Hematopoietic multipotent progenitor cell (in vitro differentiated cells): ENCODE results near the gene SALL2. TPM values are rescaled to one million over a fixed set of nuclear protein-coding genes. Genes with fewer than 3 reads are reported as not detected.
A peak's percentile ranks its signal among the peaks of the same experiment; 100 is the strongest.
"Not testable (repeated sequence)": the region's sequence is repeated elsewhere in the genome, so short reads cannot be mapped to it uniquely, and the experiment has no call there.

Source experiments
- DNase-seq, 3 donors: peaks; one replicate each; pipeline ENCODE4 v3.0.0-alpha.2; 2011 to 2015; ENCODE audit warnings: low read depth in 2 of 3, low spot score in 2 of 3
- total RNA-seq: library from RNA; depleted of rRNA; stranded (reverse); fragments of >200 nt; gene quantifications from one replicate; pipeline ENCODE4 v1.2.3, GENCODE V29; 2012

The SALL2 gene
- total RNA-seq, result 7.0 TPM

DNA sequence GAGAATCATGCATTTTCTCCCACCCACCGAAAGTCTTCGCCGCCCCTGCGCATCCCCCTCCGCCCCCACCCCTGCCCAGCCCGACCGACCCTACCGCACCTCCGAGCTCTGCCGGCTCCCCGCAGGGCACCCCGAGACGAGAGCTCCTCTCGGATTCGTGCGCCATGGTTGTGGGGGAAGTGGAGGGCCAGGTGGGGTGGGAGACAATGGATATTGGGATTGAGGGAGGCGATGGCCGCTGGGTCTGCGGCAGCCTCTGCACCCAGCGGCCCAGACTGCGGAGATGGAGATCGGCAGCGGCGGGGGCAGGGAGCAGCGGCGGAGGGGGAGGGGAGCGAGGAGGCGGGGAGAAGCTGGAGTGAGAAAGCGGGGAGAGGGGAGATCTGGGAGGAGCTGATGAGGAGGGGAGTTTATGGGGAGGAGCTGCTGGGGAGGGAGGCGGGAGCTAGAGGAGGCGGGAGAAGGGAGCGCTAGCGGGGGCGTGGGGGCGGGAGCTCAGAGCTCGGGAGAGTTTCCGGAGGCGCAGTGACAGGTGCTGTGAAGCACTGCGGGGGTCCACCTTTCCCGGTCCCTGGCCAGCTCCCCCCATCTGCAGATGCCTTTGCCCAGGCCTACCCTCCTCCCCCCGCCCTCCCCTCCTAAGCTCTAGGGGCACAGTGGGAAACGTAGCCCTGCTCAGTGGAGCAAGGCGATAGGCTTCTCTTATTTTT lies at the start of gene SALL2:
TSS of gene SALL2 (minus strand) at position 385 of the 710 bp plus-strand sequence. CDS start at position 166, 219 bp downstream.
- DNase-seq, result peak; percentile 14 to 72 (median 68)

DNA sequence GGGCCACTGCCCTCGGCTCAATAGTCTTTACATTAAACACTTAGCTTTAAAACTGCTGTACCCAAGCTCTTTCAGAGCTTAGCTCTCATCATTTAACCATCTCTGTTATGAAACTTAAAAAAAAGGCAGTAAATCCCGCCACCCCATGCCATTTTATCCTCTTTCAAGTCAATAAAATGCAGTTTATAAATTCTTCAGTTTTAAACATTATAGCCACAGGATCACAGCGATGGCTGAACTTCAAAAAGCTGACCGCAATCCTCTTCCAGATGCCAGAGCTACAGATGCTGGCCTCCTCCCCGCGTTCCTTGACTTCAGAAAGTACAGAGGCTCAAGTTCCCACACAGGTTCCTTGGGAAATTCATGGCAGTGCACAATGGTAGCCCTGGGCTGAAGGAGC lies 49.5 kb upstream of the SALL2 start:
- DNase-seq, result no peak

DNA sequence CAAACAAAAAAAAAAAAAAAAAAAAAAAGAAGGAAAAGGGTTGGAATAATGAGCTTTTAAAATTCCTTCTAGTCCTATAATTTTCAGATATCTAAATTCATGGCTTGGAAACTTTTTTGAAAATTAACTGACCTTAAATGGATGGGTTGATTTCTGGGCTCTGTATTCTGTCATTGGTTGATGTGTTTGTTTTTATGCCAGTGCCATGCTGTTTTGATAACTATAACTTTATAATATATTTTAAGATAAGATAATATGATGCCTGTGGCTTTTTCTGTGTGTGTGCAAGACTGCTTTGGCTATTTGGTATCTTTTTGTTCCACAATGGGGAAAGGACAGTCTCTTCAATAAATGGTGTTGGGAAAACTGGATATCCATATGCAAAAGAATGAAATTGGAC lies 46.5 kb upstream of the SALL2 start:
- no peak for DNase-seq

GRCh38 chr14:21558703-21559170 lies 32.6 kb upstream of the SALL2 start:
- DNase-seq, result no peak

- peak; percentile 72 to 96 (median 89) for DNase-seq
Observed at GRCh38 chr14:21557084-21557901, 31.1 kb upstream of the SALL2 start.

- DNase-seq, result no peak
Observed at GRCh38 chr14:21556378-21557083, 30.4 kb upstream of the SALL2 start.

- no peak for DNase-seq
Observed at GRCh38 chr14:21553266-21553665, 27.1 kb upstream of the SALL2 start.

- DNase-seq, result not testable (repeated sequence)
Observed at GRCh38 chr14:21544588-21544987, 18.4 kb upstream of the SALL2 start.

GRCh38 chr14:21543963-21544362 lies 17.8 kb upstream of the SALL2 start:
- no peak for DNase-seq

DNA sequence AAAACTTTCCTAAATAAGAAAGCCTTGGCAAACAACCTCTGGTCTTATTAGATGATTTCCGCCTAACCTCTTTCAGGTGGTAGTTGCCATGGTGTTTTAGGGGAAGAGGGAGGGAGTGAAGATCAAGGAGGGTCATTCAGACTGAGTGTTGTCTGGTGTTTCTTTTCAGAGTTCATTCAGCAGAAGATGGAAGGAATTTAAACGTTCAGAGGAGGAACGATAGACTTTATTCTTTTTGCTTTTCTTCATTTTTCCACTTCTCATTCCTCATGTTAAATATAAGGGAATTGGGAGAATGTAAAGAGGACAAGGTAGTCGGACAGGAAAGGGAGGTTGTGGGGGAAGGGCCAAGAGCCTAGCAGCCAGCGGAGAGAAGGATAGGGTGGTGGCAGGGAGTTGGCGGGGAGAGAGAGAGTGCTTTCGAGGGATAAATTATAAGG lies 17.4 kb upstream of the SALL2 start:
- DNase-seq, result no peak

DNA sequence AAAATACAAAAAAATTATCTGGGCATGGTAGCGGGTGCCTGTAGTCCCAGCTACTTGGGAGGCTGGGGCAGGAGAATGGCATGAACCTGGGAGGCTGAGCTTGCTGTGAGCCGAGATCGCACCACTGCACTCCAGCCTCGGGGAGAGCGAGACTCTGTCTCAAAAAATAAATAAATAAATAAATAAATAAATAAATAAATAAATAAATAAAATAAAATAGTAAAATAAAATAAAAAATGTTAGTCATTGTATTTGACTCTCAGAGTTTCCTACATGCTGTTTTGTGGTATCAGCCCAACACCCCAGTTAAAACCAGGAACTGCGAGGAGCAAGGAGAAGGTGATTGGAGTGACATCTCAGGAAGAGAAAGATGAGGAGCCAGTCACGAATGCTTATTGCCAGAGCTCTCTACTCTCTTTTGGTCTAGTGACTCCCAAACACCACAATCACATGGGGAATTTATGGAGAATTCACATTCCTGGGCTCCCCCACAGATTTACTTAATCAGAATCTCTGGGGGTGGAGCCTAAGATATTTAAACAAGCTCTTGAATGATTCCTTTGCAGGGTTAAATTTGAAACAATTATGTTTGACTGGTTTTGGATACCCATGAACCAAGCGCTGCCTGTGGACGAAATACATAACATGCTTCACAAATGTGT lies 15.4 kb upstream of the SALL2 start:
- no peak for DNase-seq

DNA sequence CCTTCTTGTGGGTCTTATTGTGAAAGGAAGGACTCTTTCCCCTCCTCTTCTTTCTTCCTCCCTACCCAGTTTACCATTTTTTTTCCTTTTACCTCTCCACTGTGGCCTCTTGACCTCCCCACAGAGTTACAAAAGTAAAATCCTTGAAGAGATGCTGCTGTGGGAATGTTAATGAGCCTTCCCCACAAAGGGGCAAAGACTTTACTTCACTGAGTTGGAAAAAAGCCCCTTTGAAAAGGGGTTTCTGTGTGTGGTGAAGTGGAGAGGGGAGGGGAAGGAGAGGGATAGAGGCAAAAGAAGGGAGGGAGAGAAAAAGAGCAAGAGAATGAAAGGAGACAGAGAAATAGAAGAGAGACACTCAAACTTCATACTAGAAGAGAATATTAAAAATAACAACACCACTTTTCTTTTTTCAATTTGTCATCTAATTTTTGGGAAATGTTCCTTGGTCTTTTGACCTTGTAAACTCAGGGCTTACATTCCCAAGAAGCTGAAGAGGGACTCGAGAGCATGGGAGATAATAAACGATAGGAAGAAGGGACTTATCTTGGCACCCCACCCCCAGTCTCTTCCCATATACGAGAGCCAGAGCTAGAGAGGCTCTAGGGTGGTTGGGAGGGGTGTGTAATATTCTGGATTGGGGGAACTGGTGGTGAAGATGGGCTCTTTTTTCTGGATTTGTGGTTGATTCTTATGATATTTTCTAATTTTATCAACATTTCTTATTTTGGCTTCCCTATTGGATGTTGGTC lies 13.2 kb upstream of the SALL2 start:
- no peak for DNase-seq

DNA sequence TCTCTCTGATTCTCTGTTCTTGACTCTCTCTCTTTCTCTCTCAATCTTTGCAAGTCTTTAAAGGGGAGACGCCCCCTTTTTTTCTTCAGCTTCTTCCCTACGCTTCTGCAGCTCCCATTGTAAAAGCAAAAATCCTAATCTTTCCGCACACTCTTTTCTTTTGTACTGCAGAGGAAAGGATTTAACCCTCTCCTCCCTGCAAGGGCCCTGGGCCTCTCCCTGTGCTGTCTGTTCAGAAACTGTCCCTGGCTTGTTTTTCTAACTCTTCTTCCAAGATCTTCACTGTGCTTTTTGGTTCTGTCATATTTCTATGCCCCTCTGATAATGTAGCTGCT lies 10.9 kb upstream of the SALL2 start:
- DNase-seq, result no peak

GRCh38 chr14:21536418-21537089 lies 10.4 kb upstream of the SALL2 start:
- no peak for DNase-seq

DNA sequence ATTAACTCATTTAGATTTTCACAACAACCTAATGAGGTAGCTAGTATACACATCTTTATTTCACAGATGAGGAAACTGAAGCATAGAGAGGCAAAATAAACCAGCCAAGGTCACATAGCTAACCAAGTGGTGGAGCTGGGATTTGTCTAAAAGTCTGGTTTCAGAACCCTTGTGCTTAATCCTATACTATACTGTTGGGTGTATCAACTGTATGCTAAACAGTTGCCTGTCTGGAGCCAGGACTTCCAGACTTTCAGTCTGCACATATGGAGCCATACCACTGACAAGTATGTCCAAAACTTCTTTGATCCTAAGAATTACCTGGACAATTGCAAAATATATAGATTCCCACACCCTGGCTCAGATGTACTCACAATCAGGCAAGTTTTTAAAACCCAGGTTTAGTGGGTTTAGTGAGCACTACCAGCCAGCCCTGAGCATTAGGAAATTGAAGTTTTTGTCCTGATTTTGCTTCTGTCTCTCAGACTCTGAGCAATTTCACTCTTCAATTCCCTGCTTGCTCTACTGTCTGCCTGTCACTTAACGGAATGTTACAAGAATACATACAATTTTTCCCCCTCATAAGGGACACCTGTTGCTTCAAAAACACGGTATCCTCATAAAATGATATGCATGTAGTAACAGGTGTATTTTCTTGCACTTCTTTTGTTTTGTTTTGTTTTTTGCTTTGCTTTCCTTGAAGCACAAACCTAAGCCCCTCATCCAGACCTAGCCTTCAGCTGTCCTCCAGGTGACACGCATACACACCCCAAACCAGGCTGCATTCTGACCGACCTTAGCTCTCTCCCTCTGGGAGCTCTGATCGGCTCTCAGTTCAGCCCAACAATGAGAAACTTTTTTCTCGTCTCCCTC lies 9.6 kb upstream of the SALL2 start:
- DNase-seq, result no peak

GRCh38 chr14:21534576-21534975 lies 8.4 kb upstream of the SALL2 start:
- peak in 1 of 3 donors; percentile 39 for DNase-seq

GRCh38 chr14:21533294-21533693 lies 7.1 kb upstream of the SALL2 start:
- DNase-seq, result no peak

GRCh38 chr14:21529515-21529914 lies 3.4 kb upstream of the SALL2 start:
- no peak for DNase-seq
